Measurements from ENCODE around the gene ARHGEF10L.
"Not testable (repeated sequence)": the region's sequence is repeated elsewhere in the genome, so short reads cannot be mapped to it uniquely, and the experiment has no call there.

Gene ARHGEF10L

DNA sequence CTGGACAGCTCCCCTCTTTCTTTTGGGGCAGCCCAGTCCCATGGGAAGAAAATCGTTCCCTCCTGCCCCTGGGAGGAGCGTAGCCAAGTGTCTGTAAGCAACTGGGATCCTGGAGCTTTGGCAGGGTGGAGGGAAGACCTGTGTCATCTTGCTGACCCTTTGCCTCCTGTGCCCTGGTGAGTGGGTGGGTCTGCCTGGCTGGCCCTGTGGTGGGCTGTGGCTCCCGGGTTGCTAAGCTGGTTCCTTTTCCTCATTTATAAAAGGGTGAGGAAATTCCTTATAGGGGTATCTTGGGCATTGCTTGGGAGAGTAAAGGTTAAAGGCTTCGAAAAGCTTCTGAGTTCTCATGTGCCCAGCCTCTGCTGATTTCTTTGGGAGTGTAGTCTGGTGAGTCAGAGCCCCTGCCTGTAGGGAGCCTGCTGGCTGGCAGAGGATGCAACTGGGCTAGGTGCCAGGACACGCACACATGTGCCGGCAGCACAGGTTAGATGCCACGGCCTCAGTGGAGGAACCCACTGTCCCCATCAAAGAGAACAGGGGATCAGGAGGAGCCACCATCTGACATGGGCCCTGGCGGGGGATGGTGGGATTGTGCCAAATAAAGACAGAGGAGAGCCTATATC, 85.2 kb downstream of the ARHGEF10L start:
- H4K20me1 ChIP-seq (ENCODE audit: insufficient read depth, low read length): peaks cover 9% of the 10 kb centered on the region
- DNase-seq (no peak), ATAC-seq (ENCODE audit: insufficient read depth, low read depth) (no peak)
- H2AFZ ChIP-seq (ENCODE audit: low read depth, low read length): no peak overlapping the region
- no peak overlapping the region for H3K4me3 ChIP-seq (ENCODE audit: low read depth in 1 of 2, low read length in 2 of 2)
- no peak overlapping the region for H3K9ac ChIP-seq (ENCODE audit: low read depth, low read length)
- H3K4me1 ChIP-seq (ENCODE audit: insufficient read depth, low read length): no peaks in the 10 kb centered on the region
- no peaks in the 10 kb centered on the region for H3K9me3 ChIP-seq (ENCODE audit: insufficient read depth, low read length, severe bottlenecking)
- no peak overlapping the region for H3K4me2 ChIP-seq (ENCODE audit: insufficient read depth, low read length)
- H3K79me2 ChIP-seq (ENCODE audit: insufficient read depth, low read length): no peaks in the 10 kb centered on the region
- no peak overlapping the region for H3K27ac ChIP-seq (ENCODE audit: low read length)
- H3K36me3 ChIP-seq (ENCODE audit: insufficient read depth, low read length): no peaks in the 10 kb centered on the region
- no peaks in the 10 kb centered on the region for H3K27me3 ChIP-seq (ENCODE audit: insufficient read depth, low read length, poor library complexity)
- TF ChIP-seq EZH2 (IDR thresholded peaks at IDR 0.05; ENCODE audit: borderline replicate concordance, low read depth, low read length, severe bottlenecking) (no peak), CTCF (IDR thresholded peaks at IDR 0.05; ENCODE audit: borderline replicate concordance, extremely low read depth, low read length, poor library complexity, severe bottlenecking) (no peak)

GRCh38 chr1:17627239-17628052, 87.9 kb downstream of the ARHGEF10L start:
- peaks cover 6% of the 10 kb centered on the region; the same call in 1 of the 2 replicates for H4K20me1 ChIP-seq (ENCODE audit: insufficient read depth, low read length)
- H3K4me3 ChIP-seq (ENCODE audit: low read depth in 1 of 2, low read length in 2 of 2): no peak overlapping the region
- DNase-seq (no peak), ATAC-seq (ENCODE audit: insufficient read depth, low read depth) (no peak)
- no peaks in the 10 kb centered on the region for H3K9me3 ChIP-seq (ENCODE audit: insufficient read depth, low read length, severe bottlenecking)
- H2AFZ ChIP-seq (ENCODE audit: low read depth, low read length): no peak overlapping the region
- H3K27me3 ChIP-seq (ENCODE audit: insufficient read depth, low read length, poor library complexity): no peaks in the 10 kb centered on the region
- H3K9ac ChIP-seq (ENCODE audit: low read depth, low read length): no peak overlapping the region
- no peaks in the 10 kb centered on the region for H3K4me1 ChIP-seq (ENCODE audit: insufficient read depth, low read length)
- TF ChIP-seq EZH2 (IDR thresholded peaks at IDR 0.05; ENCODE audit: borderline replicate concordance, low read depth, low read length, severe bottlenecking) (no peak), CTCF (IDR thresholded peaks at IDR 0.05; ENCODE audit: borderline replicate concordance, extremely low read depth, low read length, poor library complexity, severe bottlenecking) (peak; percentile 7)
- H3K4me2 ChIP-seq (ENCODE audit: insufficient read depth, low read length): no peak overlapping the region
- no peaks in the 10 kb centered on the region for H3K79me2 ChIP-seq (ENCODE audit: insufficient read depth, low read length)
- H3K27ac ChIP-seq (ENCODE audit: low read length): no peak overlapping the region
- no peaks in the 10 kb centered on the region for H3K36me3 ChIP-seq (ENCODE audit: insufficient read depth, low read length)

DNA sequence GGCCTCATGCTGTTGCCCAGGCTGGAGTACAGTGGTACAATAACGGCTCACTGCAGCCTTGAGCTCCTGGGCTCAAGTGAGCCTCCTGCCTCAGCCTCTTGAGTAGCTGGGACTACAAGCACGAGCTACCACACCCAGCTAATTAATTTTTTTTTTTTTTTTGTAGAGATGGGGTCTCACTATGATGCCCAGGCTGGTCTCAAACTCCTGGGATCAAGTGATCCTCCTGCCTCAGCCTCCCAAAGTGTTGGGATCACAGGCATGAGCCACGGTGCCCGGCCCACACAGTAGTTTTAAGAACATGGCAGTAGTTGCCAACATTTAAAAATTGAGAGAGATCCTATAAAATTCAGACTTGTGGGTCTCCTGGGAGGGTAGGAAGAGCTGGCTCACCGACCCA, 89.5 kb downstream of the ARHGEF10L start:
- not testable (repeated sequence) for H3K36me3 ChIP-seq (ENCODE audit: insufficient read depth, low read length); H3K4me2 ChIP-seq (ENCODE audit: insufficient read depth, low read length); DNase-seq; H3K9me3 ChIP-seq (ENCODE audit: insufficient read depth, low read length, severe bottlenecking); H3K27ac ChIP-seq (ENCODE audit: low read length); H3K4me1 ChIP-seq (ENCODE audit: insufficient read depth, low read length); H2AFZ ChIP-seq (ENCODE audit: low read depth, low read length); ATAC-seq (ENCODE audit: insufficient read depth, low read depth); H3K4me3 ChIP-seq (ENCODE audit: low read depth in 1 of 2, low read length in 2 of 2); H4K20me1 ChIP-seq (ENCODE audit: insufficient read depth, low read length); H3K9ac ChIP-seq (ENCODE audit: low read depth, low read length); H3K27me3 ChIP-seq (ENCODE audit: insufficient read depth, low read length, poor library complexity); H3K79me2 ChIP-seq (ENCODE audit: insufficient read depth, low read length)

GRCh38 chr1:17629460-17629859, 90.0 kb downstream of the ARHGEF10L start:
- Histone ChIP-seq H3K27me3 (ENCODE audit: insufficient read depth, low read length, poor library complexity) (no peaks in the 10 kb centered on the region), H2AFZ (ENCODE audit: low read depth, low read length) (no peak overlapping the region), H4K20me1 (ENCODE audit: insufficient read depth, low read length) (peaks cover 2% of the 10 kb centered on the region; the same call in 1 of the 2 replicates), H3K9me3 (ENCODE audit: insufficient read depth, low read length, severe bottlenecking) (no peaks in the 10 kb centered on the region), H3K36me3 (ENCODE audit: insufficient read depth, low read length) (no peaks in the 10 kb centered on the region), H3K27ac (ENCODE audit: low read length) (no peak overlapping the region), H3K79me2 (ENCODE audit: insufficient read depth, low read length) (no peaks in the 10 kb centered on the region), H3K4me2 (ENCODE audit: insufficient read depth, low read length) (no peak overlapping the region), H3K4me1 (ENCODE audit: insufficient read depth, low read length) (no peaks in the 10 kb centered on the region), H3K4me3 (ENCODE audit: low read depth in 1 of 2, low read length in 2 of 2) (no peak overlapping the region), H3K9ac (ENCODE audit: low read depth, low read length) (no peak overlapping the region)
- DNase-seq (no peak), ATAC-seq (ENCODE audit: insufficient read depth, low read depth) (no peak)
- TF ChIP-seq EZH2 (IDR thresholded peaks at IDR 0.05; ENCODE audit: borderline replicate concordance, low read depth, low read length, severe bottlenecking): no peak
- peak; percentile 47 for TF ChIP-seq CTCF (IDR thresholded peaks at IDR 0.05; ENCODE audit: borderline replicate concordance, extremely low read depth, low read length, poor library complexity, severe bottlenecking)
